Hepatocyte (in vitro differentiated cells): ENCODE data around the gene EXD2.

Experiments
- EZH2 ChIP-seq: fragments of 200-600 bp; sonication (generic); IDR thresholded peaks from 2 replicates; pipeline ENCODE4 v1.6.1; 2016; ENCODE audit warnings: antibody characterized with exemption, mild to moderate bottlenecking, borderline replicate concordance
- TF ChIP-seq, protein P1 (sequence below): fragments of 200-600 bp; sonication (generic); IDR thresholded peaks from 2 replicates; pipeline ENCODE4 v1.5.1; 2016; ENCODE audit warnings: antibody characterized with exemption, mild to moderate bottlenecking; ENCODE audit not compliant: poor library complexity

DNA sequence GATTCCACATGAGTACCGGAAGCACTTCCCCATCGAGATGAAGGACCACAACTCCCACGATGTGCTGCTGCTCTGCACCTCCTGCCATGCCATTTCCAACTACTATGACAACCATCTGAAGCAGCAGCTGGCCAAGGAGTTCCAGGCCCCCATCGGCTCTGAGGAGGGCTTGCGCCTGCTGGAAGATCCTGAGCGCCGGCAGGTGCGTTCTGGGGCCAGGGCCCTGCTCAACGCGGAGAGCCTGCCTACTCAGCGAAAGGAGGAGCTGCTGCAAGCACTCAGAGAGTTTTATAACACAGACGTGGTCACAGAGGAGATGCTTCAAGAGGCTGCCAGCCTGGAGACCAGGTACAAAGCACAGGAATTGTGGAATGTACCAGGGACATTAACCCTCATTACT is 46.3 kb downstream of the EXD2 start:
- TF ChIP-seq EZH2: no peak
- TF ChIP-seq, protein P1, sequence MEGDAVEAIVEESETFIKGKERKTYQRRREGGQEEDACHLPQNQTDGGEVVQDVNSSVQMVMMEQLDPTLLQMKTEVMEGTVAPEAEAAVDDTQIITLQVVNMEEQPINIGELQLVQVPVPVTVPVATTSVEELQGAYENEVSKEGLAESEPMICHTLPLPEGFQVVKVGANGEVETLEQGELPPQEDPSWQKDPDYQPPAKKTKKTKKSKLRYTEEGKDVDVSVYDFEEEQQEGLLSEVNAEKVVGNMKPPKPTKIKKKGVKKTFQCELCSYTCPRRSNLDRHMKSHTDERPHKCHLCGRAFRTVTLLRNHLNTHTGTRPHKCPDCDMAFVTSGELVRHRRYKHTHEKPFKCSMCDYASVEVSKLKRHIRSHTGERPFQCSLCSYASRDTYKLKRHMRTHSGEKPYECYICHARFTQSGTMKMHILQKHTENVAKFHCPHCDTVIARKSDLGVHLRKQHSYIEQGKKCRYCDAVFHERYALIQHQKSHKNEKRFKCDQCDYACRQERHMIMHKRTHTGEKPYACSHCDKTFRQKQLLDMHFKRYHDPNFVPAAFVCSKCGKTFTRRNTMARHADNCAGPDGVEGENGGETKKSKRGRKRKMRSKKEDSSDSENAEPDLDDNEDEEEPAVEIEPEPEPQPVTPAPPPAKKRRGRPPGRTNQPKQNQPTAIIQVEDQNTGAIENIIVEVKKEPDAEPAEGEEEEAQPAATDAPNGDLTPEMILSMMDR: no peak
